ENCODE results near the gene RBM38.

Gene RBM38

DNA sequence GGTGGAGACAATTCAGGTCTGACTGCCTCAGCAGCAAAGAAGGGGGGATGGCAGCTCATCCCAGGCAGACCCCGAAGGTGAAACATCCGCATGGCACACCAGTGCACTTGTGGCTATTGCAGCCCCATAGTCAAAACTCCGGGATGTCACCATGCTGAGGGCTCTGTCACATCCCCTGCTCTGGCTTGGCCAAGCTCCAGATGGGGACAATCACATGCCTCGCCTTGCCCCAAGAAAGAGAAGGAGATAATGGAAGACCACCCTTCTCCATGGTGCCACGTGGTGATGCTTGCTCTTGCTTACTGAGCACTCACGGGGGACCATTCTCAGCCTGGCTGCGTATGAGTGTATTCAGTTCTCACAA is 60.2 kb downstream of the RBM38 start:
- DNase-seq (ENCODE audit: low read depth in 3 of 3), result no peak

DNA sequence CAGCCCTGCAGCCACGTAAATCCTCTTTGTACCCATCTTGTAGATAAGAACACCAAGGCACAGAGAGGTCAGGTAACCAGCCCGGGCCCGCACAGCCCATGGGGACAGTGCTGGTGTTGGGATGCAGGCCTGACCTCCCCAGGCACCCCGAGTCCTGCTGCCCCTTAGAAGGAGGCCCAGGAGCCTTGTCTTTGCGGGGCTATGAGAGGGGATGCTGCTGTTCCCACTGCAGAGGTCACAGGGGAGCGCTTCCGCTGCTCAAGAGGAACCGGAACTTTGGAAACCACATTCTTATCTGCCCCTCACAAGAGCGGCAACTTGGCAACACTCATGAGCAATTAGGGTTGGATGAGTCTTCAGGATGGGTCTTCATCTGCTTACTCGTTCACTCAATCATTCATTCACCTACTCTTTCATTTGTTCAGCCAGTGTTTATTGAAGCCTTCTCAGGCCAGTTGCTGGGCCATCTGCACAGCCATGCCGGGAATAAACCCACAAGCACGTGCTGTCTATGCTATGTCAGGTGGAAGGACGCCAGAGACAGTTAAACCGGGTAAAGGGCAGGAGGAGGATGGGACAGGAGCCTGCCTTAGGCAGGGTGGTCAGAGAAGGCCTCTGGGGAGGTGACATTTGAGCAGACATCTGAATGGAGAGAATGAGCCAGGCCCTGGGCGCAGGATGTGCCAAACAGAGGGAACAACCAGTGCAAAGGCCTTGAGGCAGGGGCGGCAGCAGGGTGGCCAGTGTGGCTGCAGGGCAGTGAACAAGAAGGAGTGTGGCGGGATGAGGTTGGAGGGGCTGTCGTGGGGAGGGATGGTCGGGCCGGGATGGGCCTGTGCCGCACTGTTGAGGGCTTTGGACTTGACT is 60.8 kb downstream of the RBM38 start:
- DNase-seq (ENCODE audit: low read depth in 3 of 3), result no peak

- no peak for DNase-seq (ENCODE audit: low read depth in 3 of 3)
Measured at GRCh38 chr20:57455386-57455785, 64.2 kb downstream of the RBM38 start.

DNA sequence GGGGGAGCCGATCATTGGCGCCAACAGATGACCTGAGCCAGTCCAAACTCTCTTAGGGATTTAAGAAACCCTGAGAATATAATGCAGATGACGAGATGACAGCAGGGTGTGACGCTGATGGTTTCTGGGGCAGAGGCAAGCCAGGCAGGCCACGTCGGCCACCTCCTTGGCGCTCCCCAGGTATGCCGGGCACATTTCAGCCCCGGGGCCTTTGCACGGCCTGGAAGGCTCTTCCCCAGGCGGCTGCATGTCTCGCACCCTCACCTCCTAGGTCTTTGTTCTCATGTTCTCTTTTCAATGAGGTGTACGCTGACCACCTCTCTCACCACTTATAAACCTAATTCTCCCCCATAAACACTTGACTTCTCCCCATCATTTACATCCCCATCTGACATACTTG is 64.9 kb downstream of the RBM38 start:
- DNase-seq (ENCODE audit: low read depth in 3 of 3), result no peak

- no peak for DNase-seq (ENCODE audit: low read depth in 3 of 3)
Measured at GRCh38 chr20:57457243-57458095, 66.3 kb downstream of the RBM38 start.

DNA sequence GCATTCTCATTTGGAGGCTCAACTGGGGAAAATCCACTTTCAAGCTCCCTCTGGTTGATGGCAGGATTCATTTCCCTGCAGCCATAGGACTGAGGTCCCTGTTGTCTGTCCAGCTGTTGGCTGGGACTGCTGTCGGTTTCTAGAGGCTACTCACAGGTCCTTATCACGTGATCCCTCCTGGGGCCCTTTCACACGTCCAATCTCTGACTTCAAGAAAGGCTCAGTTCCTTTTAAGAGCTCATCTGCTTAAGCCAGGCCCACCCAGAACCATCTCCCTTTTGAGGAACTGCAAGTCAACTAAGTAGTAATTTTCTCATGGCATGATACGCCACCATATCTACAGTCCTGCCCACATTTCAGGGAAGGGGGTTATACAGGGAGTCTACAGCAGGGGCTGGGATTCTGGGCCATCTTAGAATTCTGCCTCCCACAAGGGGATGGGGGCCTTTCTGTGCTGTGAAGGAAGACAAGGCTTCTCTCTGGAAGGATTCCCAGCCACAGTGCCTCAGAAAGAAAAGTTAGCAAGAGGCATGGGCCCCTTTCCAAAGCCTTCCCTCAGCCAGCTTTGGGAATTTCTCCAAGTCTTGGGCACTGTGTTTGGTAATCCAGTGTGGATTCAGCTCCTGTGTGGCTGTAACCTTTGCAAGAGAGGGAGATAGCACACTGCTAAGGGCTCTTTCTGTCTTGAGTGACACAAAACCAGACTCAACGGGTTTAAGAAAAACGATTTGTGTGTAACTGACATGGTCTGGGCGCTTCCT is 67.4 kb downstream of the RBM38 start:
- DNase-seq (ENCODE audit: low read depth in 3 of 3), result no peak
